Neural cell (in vitro differentiated cells): ENCODE results near the gene TRPC4AP. TPM values are rescaled to one million over a fixed set of nuclear protein-coding genes. Genes with fewer than 3 reads are reported as not detected.

ENCODE experiments used
- H2AFZ ChIP-seq: fragments of 200-600, 300-800 bp; sonication (generic), shearing (Covaris generic); 2 replicates; pipeline ENCODE4 v1.6.0; 2014; ENCODE audit warnings: low read depth, mild to moderate bottlenecking, antibody characterized with exemption, low read length, moderate library complexity
- H3F3A ChIP-seq: fragments of 200-600 bp; shearing (Covaris generic); 2 replicates; pipeline ENCODE4 v1.6.1; 2016; ENCODE audit warnings: mild to moderate bottlenecking, moderate library complexity, mixed read lengths, antibody characterized with exemption, low read length; ENCODE audit not compliant: insufficient read depth, poor library complexity, severe bottlenecking
- H3K27ac ChIP-seq: fragments of 200-600, 300-800 bp; sonication (generic), shearing (Covaris generic); 2 replicates; pipeline ENCODE4 v1.5.1; 2014; ENCODE audit warnings: mild to moderate bottlenecking, low read length, moderate library complexity
- H3K27me3 ChIP-seq: fragments of 300-800, 200-600 bp; sonication (generic), shearing (Covaris generic); 2 replicates; pipeline ENCODE4 v1.6.0; 2014; ENCODE audit warnings: mild to moderate bottlenecking, low read depth, low read length, moderate library complexity; ENCODE audit not compliant: insufficient read depth
- H3K36me3 ChIP-seq: fragments of 300-800, 200-600 bp; sonication (generic), shearing (Covaris generic); 2 replicates; pipeline ENCODE4 v1.5.1; 2014; ENCODE audit warnings: mild to moderate bottlenecking, antibody characterized with exemption, low read length, moderate library complexity; ENCODE audit not compliant: insufficient read depth
- H3K4me2 ChIP-seq: fragments of 300-800, 200-600 bp; sonication (generic), shearing (Covaris generic); 2 replicates; pipeline ENCODE4 v1.6.0; 2014; ENCODE audit warnings: mild to moderate bottlenecking, low read length
- H3K4me3 ChIP-seq: fragments of 300-800, 200-600 bp; sonication (generic), shearing (Covaris generic); 2 replicates; pipeline ENCODE4 v1.5.1; 2014; ENCODE audit warnings: mild to moderate bottlenecking, low read length, moderate library complexity
- H3K79me2 ChIP-seq: fragments of 200-600 bp; shearing (Covaris generic); replicated peaks from 2 replicates; pipeline ENCODE4 v1.6.0; 2014; ENCODE audit warnings: mild to moderate bottlenecking, low read length, moderate library complexity; ENCODE audit not compliant: insufficient read depth
- H3K9ac ChIP-seq: fragments of 300-800, 200-600 bp; sonication (generic), shearing (Covaris generic); 2 replicates; pipeline ENCODE4 v1.6.1; 2016; ENCODE audit warnings: mild to moderate bottlenecking, low read length, mixed read lengths
- H3K9me2 ChIP-seq: fragments of 200-600 bp; shearing (Covaris generic); 2 replicates; pipeline ENCODE4 v1.6.1; 2016; ENCODE audit warnings: mild to moderate bottlenecking, low read length, mixed read lengths; ENCODE audit not compliant: insufficient read depth
- H3K9me3 ChIP-seq: fragments of 200-600, 300-800 bp; sonication (generic), shearing (Covaris generic); 2 replicates; pipeline ENCODE4 v1.6.1; 2016; ENCODE audit warnings: mild to moderate bottlenecking, mixed run types, low read length, moderate library complexity, mixed read lengths
- H4K20me1 ChIP-seq: fragments of 200-600 bp; shearing (Covaris generic); 2 replicates; pipeline ENCODE4 v1.6.1; 2016; ENCODE audit warnings: mild to moderate bottlenecking, mixed run types; ENCODE audit not compliant: insufficient read depth
- EP300 ChIP-seq: fragments of 450-650 bp; conservative IDR thresholded peaks from 2 replicates; pipeline ENCODE4 v1.6.1; 2014; ENCODE audit warnings: antibody characterized with exemption, mild to moderate bottlenecking, moderate library complexity; ENCODE audit not compliant: poor library complexity, severe bottlenecking
- EZH2 ChIP-seq: fragments of 200-600, 300-800 bp; shearing (Covaris generic), sonication (generic); IDR thresholded peaks from 2 replicates; pipeline ENCODE4 v1.6.1; 2014; ENCODE audit warnings: antibody characterized with exemption, low read length, borderline replicate concordance, mild to moderate bottlenecking; ENCODE audit not compliant: insufficient read depth, poor library complexity, severe bottlenecking
- MXI1 ChIP-seq: fragments of 450-650 bp; conservative IDR thresholded peaks from 2 replicates; pipeline ENCODE4 v1.6.1; 2014; ENCODE audit warnings: antibody characterized with exemption, mild to moderate bottlenecking; ENCODE audit not compliant: poor library complexity, severe bottlenecking
- POLR2AphosphoS5 ChIP-seq: IDR thresholded peaks from 2 replicates; pipeline ENCODE4 v1.6.1; 2012
- RAD21 ChIP-seq: fragments of 450-650 bp; conservative IDR thresholded peaks from 2 replicates; pipeline ENCODE4 v1.6.1; 2014; ENCODE audit warnings: antibody characterized with exemption, mild to moderate bottlenecking, moderate library complexity
- SMC3 ChIP-seq: fragments of 450-650 bp; conservative IDR thresholded peaks from 2 replicates; pipeline ENCODE4 v1.6.1; 2014; ENCODE audit warnings: antibody characterized with exemption, mild to moderate bottlenecking, moderate library complexity; ENCODE audit not compliant: poor library complexity
- TAF1 ChIP-seq: IDR thresholded peaks from 2 replicates; pipeline ENCODE4 v1.6.1; 2012; ENCODE audit warnings: low read depth
- polyA plus RNA-seq: library from polyadenylated mRNA; depleted of rRNA; stranded (reverse); fragments of >200 nt; gene quantifications from 2 replicates; pipeline ENCODE4 v1.2.3, GENCODE V29; 2014
- TF ChIP-seq, protein P1 (sequence below): IDR thresholded peaks from 2 replicates; pipeline ENCODE4 v1.6.1; 2012; ENCODE audit warnings: borderline replicate concordance
- TF ChIP-seq, protein P2 (sequence below): fragments of 450-650 bp; IDR thresholded peaks from 2 replicates; pipeline ENCODE4 v1.5.1; 2014; ENCODE audit warnings: antibody characterized with exemption, mild to moderate bottlenecking, moderate library complexity; ENCODE audit not compliant: poor library complexity, severe bottlenecking

Gene TRPC4AP
- polyA plus RNA-seq, 1 donor from 2014 or later: 85.9 TPM

DNA sequence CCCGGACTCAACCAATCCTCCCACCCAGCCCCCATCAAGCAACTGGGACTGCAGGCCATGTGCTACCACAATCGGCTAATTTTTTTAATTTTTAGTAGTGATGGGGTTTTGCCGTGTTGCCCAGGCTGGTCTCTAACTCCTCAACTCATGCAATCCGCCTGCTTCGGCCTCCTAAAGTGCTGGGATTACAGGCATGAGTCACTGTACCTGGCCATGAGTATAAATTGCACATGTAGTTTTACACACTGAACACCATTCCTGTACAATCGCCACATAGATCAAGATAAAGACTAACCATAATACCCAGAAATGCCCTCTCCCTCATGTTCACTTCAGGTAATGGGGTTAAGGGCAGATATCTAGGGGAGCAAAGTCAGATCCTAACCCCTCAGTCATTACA is 26.4 kb downstream of the TRPC4AP start:
- no peaks in the 10 kb centered on the region for H4K20me1 ChIP-seq
- H3K36me3 ChIP-seq: no peaks in the 10 kb centered on the region
- TF ChIP-seq POLR2AphosphoS5 (no peak), RAD21 (no peak), TAF1 (no peak), SMC3 (no peak), MXI1 (no peak), EP300 (no peak), EZH2 (no peak)
- TF ChIP-seq, protein P1, sequence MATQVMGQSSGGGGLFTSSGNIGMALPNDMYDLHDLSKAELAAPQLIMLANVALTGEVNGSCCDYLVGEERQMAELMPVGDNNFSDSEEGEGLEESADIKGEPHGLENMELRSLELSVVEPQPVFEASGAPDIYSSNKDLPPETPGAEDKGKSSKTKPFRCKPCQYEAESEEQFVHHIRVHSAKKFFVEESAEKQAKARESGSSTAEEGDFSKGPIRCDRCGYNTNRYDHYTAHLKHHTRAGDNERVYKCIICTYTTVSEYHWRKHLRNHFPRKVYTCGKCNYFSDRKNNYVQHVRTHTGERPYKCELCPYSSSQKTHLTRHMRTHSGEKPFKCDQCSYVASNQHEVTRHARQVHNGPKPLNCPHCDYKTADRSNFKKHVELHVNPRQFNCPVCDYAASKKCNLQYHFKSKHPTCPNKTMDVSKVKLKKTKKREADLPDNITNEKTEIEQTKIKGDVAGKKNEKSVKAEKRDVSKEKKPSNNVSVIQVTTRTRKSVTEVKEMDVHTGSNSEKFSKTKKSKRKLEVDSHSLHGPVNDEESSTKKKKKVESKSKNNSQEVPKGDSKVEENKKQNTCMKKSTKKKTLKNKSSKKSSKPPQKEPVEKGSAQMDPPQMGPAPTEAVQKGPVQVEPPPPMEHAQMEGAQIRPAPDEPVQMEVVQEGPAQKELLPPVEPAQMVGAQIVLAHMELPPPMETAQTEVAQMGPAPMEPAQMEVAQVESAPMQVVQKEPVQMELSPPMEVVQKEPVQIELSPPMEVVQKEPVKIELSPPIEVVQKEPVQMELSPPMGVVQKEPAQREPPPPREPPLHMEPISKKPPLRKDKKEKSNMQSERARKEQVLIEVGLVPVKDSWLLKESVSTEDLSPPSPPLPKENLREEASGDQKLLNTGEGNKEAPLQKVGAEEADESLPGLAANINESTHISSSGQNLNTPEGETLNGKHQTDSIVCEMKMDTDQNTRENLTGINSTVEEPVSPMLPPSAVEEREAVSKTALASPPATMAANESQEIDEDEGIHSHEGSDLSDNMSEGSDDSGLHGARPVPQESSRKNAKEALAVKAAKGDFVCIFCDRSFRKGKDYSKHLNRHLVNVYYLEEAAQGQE: no peak
- TF ChIP-seq, protein P2, sequence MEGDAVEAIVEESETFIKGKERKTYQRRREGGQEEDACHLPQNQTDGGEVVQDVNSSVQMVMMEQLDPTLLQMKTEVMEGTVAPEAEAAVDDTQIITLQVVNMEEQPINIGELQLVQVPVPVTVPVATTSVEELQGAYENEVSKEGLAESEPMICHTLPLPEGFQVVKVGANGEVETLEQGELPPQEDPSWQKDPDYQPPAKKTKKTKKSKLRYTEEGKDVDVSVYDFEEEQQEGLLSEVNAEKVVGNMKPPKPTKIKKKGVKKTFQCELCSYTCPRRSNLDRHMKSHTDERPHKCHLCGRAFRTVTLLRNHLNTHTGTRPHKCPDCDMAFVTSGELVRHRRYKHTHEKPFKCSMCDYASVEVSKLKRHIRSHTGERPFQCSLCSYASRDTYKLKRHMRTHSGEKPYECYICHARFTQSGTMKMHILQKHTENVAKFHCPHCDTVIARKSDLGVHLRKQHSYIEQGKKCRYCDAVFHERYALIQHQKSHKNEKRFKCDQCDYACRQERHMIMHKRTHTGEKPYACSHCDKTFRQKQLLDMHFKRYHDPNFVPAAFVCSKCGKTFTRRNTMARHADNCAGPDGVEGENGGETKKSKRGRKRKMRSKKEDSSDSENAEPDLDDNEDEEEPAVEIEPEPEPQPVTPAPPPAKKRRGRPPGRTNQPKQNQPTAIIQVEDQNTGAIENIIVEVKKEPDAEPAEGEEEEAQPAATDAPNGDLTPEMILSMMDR: no peak
- H3K79me2 ChIP-seq: peaks cover 9% of the 10 kb centered on the region
- H3K9me3 ChIP-seq: no peaks in the 10 kb centered on the region
- no peak overlapping the region for H2AFZ ChIP-seq
- H3K27me3 ChIP-seq: no peaks in the 10 kb centered on the region
- H3K9ac ChIP-seq: no peak overlapping the region
- H3F3A ChIP-seq: no peaks in the 10 kb centered on the region
- H3K4me3 ChIP-seq: no peak overlapping the region
- no peak overlapping the region for H3K4me2 ChIP-seq
- no peak overlapping the region for H3K27ac ChIP-seq
- H3K9me2 ChIP-seq: no peaks in the 10 kb centered on the region

DNA sequence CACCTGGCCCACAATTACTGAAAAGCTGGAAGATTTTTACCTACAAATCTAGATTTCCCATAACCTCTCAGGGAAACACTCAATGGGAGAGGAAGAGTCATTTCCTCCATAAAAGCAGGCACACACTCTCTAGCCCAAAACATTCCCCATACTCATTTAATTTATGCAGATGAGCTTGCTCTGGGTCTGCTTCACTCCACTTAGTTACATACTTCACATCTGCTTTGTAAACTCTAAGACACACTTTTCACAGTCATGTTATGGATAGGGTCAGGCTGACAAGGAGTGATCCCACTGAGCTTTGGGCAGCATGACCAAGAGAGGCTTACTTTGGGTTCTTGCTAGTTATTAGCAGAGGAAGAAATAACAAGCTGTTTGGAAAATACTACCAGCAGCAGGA is 27.4 kb downstream of the TRPC4AP start:
- Histone ChIP-seq H3K36me3 (no peaks in the 10 kb centered on the region), H3K9me3 (peaks cover 3% of the 10 kb centered on the region), H3K4me2 (no peak overlapping the region), H3F3A (no peaks in the 10 kb centered on the region), H3K27me3 (no peaks in the 10 kb centered on the region), H3K27ac (no peak overlapping the region), H3K9ac (no peak overlapping the region), H3K9me2 (no peaks in the 10 kb centered on the region), H3K4me3 (no peak overlapping the region), H4K20me1 (no peaks in the 10 kb centered on the region), H2AFZ (no peak overlapping the region), H3K79me2 (peaks cover 18% of the 10 kb centered on the region)
- TF ChIP-seq POLR2AphosphoS5 (no peak), MXI1 (no peak), SMC3 (no peak), EP300 (no peak), TAF1 (no peak), EZH2 (no peak), RAD21 (no peak)
- TF ChIP-seq, protein P1: no peak
- TF ChIP-seq, protein P2: no peak
